Measurements from ENCODE around the gene LTO1.
A peak's percentile ranks its signal among the peaks of the same experiment; 100 is the strongest.

LTO1 gene

DNA sequence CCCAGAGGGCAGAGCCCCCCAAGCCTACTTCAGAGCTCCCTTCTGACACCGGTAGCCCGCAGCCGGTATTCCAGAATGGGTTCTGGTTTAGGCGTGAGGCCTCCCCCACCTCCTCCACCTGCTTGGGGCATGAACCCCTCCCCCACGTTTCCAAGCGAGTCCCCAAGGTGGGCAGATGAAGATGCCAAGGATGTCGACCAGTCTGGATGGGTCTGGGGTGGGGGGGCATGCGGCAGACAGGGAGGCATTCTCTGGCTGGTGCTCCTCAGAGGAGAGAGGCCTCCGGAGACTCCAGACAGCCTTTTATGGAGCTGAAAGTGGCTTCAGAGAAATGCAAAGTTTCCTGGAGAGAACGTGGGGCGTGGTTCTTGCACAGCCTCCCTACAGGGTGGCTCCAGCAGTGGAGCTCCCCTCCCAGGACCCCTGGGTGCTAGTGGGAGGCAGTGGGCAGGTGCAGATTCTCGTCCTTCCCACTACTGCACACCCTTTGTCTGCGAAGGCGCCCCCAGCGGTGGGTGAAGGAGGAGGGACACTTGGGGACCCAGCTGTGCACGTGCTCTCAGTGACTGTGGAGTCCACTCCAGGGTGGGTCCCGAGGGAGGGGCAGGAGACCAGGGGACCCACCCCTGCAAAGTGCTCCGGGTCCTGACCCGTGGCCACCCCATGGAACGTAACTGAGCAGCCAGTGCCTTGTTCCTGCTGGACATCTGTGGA, 30.0 kb downstream of the LTO1 start:
- no peak overlapping the region for H3K4me3 ChIP-seq (ENCODE audit: low read depth, low read length)
- TF ChIP-seq, protein P1, sequence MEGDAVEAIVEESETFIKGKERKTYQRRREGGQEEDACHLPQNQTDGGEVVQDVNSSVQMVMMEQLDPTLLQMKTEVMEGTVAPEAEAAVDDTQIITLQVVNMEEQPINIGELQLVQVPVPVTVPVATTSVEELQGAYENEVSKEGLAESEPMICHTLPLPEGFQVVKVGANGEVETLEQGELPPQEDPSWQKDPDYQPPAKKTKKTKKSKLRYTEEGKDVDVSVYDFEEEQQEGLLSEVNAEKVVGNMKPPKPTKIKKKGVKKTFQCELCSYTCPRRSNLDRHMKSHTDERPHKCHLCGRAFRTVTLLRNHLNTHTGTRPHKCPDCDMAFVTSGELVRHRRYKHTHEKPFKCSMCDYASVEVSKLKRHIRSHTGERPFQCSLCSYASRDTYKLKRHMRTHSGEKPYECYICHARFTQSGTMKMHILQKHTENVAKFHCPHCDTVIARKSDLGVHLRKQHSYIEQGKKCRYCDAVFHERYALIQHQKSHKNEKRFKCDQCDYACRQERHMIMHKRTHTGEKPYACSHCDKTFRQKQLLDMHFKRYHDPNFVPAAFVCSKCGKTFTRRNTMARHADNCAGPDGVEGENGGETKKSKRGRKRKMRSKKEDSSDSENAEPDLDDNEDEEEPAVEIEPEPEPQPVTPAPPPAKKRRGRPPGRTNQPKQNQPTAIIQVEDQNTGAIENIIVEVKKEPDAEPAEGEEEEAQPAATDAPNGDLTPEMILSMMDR (conservative IDR thresholded peaks at IDR 0.05; ENCODE audit: low read depth, low read length), result no peak

DNA sequence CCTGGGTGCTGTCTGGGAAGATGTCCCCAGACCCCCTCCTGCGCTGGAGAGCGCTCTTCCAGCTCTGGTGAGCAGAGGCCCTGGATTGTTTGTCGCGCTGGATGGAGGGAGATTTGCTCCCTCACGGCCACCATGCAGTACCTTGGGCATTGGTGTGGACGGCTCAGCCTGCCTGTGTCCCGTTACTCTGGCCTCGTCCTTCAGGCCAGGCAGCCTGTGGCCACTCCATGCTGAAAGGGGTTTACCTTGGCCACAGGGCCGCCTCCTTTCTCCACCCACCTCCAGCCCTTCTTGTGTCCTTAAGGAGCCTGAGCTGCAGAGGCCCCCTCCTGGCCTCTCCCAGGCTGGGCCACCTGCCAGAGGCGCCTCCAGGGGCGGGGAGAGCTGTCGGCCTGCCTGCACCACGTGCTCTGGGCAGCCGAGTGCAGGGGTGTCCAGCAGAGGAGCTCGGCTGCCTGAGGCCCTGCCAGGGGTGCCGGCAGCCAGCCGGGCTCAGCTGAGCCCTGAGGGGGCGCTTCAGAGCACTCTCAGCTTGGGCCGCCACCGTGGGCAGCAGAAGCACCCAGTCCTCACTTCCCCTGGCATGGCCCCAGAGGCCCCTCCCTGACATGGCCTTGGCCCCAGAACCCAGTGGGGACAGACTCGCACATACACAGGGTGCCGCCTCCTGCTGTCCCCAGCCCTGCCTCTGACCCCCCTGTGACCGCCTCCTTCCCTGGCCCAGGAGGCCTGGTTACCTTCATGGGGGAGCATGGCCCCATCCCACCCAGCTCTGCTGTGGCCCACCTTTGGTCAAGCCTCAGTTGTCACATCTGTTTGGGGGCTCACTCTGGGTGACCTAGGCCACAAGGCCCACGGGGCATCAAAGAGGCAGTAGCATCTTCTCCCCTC, 30.8 kb downstream of the LTO1 start:
- H3K4me3 ChIP-seq (ENCODE audit: low read depth, low read length), result peak overlapping the region; percentile 25
- DNase-seq (ENCODE audit: low read depth), result peak; percentile 96
- TF ChIP-seq, protein P1 (conservative IDR thresholded peaks at IDR 0.05; ENCODE audit: low read depth, low read length), result peak; percentile 47

More for the DNA sequence above, 30.0 kb downstream of the LTO1 start:
- no peak for DNase-seq (ENCODE audit: low read depth)

DNA sequence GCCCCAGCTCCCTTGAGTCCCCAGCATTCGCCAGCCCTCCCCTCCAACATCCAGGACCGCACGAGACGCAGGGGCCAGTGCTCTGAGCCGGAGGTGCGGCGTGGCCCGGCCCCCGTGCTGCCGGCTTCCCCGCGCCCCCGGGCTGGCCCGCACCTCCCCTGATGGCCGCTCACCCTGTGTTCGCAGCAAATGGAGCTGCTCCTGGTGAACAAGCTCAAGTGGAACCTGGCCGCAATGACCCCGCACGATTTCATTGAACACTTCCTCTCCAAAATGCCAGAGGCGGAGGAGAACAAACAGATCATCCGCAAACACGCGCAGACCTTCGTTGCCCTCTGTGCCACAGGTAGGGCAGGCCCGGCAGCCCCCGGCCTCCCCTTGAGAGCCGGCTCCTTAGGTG, 31.5 kb downstream of the LTO1 start:
- TF ChIP-seq, protein P1 (conservative IDR thresholded peaks at IDR 0.05; ENCODE audit: low read depth, low read length), result no peak
- H3K4me3 ChIP-seq (ENCODE audit: low read depth, low read length), result peak overlapping the region; percentile 96
- no peak for DNase-seq (ENCODE audit: low read depth)

DNA sequence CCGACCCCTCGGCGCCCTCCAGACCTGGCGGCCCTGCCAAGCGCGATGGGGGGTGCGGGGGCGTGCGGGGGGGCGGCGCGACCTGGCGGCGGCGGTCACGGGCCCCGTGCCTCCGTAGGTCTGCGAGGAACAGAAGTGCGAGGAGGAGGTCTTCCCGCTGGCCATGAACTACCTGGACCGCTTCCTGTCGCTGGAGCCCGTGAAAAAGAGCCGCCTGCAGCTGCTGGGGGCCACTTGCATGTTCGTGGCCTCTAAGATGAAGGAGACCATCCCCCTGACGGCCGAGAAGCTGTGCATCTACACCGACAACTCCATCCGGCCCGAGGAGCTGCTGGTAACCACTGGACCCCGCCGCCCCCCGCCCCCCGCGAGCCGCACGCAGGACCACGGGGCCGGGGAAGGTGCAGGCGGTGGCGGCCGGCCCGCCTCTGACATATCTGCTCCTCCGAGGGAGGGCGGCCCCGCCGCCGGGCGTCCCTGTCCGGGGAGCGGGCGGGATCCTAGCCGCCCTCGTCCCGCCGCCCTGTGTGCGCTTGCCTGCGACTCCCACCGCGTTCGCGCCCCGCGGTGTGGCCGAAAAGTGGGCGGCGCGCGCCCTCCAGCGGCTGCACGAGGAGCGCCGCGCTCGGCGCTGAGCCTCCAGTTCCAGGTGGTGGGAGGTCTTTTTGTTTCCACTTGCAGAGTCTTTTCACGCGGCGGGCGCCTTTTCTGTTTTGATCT, 32.1 kb downstream of the LTO1 start:
- TF ChIP-seq, protein P1 (conservative IDR thresholded peaks at IDR 0.05; ENCODE audit: low read depth, low read length), result peak; percentile 69
- H3K4me3 ChIP-seq (ENCODE audit: low read depth, low read length), result peak overlapping the region; percentile 96
- DNase-seq (ENCODE audit: low read depth), result peak; percentile 88

DNA sequence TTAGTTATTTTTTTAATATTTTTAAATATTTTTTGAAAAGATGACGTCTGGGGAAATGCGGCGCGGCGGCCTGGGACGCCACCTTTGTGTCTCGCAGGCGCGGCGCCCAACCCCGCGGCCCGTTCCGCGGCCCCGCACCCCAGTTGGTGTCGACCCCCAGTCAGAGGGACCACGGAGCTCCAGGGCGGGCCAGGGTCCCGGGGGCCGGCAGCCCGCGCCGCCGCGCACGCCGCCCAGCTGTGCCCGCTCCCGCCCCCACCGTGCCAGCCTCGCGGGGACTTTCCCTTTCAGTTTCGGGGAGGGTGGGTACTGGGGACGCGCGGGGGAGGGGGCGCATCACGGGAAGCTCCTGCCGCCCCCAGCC, 32.6 kb downstream of the LTO1 start:
- no peak for DNase-seq (ENCODE audit: low read depth)
- peak overlapping the region; percentile 96 for H3K4me3 ChIP-seq (ENCODE audit: low read depth, low read length)
- TF ChIP-seq, protein P1 (conservative IDR thresholded peaks at IDR 0.05; ENCODE audit: low read depth, low read length), result no peak

DNA sequence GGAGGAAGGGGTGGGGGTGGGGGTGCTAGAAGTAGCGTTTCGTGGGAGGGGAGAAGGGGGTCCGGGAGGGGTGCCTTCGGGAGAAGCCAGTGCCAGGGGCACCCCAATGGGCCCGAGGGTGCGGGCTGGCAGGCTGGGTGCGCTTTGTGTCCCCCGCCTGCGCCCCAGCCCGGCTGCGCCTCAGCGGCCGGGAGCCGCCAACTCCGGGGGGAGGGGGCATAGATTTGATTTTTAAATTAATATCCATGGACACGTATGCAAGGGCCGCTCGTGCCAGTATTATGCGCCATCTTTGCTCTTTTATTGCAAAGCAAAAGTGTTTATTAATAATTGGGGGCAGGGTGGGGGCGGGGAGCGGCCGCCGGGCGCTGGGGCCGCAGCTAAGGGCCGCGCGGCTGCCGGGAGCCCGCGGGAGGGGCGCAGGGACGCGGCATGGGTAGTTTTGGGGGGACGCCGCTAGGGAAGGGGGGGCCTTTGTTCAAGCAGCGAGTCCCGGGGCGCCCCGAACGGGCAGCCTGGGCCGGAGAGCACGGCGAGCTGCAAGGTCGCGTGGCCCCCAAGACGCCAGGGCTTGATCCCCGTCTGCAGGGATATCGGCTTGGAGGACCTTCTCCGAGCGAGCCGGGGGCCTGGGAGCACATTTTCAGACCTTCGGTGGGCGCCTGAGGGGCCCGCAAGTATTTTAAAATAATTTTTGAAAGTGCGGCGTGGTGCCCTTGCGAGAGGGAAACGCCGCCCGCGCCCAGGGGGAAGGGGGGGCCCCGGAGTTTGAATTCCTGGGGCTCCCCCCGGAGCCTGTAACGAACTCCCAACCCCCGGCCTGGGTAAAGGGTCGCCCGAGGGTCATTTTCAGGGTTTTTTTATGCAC, 33.2 kb downstream of the LTO1 start:
- DNase-seq (ENCODE audit: low read depth), result peak; percentile 41

More for the DNA sequence above, 33.2 kb downstream of the LTO1 start:
- peak overlapping the region; percentile 96 for H3K4me3 ChIP-seq (ENCODE audit: low read depth, low read length)
- TF ChIP-seq, protein P1 (conservative IDR thresholded peaks at IDR 0.05; ENCODE audit: low read depth, low read length), result no peak
